HG03378 (cell line): ENCODE data around the gene SLC6A6.

Experiments
- ATAC-seq: cut with Tn5 transposase; IDR thresholded peaks from one replicate; pipeline ENCODE4 v1.9.1; 2021; ENCODE audit warnings: mild to moderate bottlenecking, moderate library complexity; ENCODE audit not compliant: unreplicated experiment

Gene SLC6A6

GRCh38 chr3:14464141-14464465, 61.7 kb downstream of the SLC6A6 start:
- no peak for ATAC-seq

GRCh38 chr3:14464521-14464920, 62.1 kb downstream of the SLC6A6 start:
- no peak for ATAC-seq

GRCh38 chr3:14465425-14465824, 63.0 kb downstream of the SLC6A6 start:
- no peak for ATAC-seq

DNA sequence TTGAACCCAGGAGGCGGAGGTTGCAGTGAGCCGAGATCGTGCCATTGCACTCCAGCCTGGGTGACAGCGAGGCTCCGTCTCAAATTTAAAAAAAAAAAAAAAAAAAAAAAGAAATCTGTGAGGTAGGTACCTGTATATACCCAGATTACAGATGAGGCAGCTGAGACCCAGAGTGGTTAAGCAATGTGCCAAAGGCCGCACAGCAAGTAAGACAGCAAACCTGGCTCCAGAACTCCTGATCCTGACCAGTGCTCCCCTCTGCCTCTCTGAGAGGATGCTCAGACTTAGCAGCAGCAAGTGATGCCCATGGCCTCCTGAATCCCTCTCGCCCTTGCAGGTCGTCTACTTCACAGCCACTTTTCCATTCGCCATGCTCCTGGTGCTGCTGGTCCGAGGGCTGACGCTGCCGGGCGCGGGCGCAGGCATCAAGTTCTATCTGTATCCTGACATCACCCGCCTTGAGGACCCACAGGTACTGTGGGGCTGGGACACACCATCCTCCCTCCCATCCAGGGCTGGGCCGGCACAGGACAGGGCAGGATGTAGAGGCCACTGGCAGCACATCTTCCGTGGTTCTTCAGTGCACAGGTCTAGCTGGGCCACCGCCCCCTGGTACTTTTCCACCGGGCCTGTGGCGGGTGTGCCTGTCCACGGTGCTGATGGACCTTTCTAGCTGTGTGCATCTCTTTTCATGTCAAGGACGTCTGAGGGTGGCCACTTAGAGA, 63.9 kb downstream of the SLC6A6 start:
- ATAC-seq = no peak

DNA sequence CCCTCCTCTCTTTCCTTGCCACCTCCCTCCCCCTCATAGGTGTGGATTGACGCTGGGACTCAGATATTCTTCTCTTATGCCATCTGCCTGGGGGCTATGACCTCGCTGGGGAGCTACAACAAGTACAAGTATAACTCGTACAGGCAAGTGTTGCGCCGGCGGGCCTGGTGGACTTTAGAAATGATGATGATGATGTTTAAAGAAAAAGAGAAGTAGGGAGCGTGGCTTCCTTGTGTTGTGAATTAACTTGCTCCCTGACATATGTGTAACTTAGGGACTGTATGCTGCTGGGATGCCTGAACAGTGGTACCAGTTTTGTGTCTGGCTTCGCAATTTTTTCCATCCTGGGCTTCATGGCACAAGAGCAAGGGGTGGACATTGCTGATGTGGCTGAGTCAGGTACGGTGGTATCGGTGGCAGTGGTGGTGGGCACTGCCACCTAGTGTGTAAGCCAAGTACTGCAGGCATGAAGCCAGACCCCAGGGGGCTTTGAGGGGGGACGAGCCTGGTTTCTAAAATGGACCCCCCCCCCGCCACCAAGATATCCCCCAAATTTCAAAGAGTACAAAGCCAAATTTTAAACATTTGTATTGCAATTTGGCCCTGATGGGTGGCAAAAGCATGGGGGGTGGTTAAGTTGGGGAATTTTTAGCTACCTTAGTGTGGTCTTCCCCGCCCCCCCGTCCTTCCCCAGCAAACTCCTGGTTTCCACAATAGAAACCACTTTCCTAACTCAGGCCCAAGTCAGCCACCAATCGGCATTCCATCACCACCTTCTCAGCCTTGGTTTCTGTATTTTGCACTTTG, 65.6 kb downstream of the SLC6A6 start:
- ATAC-seq = no peak

- ATAC-seq = no peak
Observed at GRCh38 chr3:14468621-14468981, 66.2 kb downstream of the SLC6A6 start.

DNA sequence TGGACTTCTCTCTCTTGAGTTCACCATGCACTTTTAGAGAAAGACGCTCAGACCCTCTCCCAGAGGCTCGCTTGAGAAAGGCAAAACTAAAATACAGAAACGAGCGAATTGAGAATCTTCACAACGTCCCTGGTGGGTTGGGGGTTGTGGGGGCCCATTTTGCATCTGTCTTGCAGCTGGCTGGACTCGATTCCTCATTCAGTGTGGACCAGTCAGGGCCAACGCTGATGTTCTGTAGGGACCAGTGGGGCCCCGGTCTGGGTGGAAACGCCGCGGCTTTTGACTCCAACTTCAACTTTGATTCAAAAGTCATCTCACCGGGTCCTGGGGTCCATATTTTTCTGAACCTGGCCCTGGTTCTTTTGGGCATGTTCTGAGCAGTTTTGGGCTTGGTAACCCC, 68.1 kb downstream of the SLC6A6 start:
- no peak for ATAC-seq

DNA sequence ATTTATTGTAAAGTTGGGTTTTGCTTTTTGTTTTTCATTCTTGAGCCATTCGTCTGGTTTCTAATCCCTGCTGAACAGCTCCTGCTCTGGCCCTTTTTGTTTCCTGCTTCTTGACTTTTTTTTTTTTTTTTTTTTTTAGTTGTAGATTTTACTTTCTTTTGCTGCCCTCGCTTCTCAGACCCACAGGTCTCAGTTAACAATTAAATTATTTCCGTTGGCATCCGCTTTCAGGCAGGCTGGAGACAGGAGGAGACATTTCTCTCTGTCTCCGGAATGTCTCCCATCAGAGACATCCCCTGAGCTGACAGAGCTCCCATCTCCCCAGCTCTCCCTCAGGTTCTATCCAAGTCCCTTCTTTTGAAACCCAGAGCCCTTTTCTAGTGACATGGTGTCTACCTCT, 68.6 kb downstream of the SLC6A6 start:
- no peak for ATAC-seq

- no peak for ATAC-seq
Observed at GRCh38 chr3:14471690-14472089, 69.3 kb downstream of the SLC6A6 start.

DNA sequence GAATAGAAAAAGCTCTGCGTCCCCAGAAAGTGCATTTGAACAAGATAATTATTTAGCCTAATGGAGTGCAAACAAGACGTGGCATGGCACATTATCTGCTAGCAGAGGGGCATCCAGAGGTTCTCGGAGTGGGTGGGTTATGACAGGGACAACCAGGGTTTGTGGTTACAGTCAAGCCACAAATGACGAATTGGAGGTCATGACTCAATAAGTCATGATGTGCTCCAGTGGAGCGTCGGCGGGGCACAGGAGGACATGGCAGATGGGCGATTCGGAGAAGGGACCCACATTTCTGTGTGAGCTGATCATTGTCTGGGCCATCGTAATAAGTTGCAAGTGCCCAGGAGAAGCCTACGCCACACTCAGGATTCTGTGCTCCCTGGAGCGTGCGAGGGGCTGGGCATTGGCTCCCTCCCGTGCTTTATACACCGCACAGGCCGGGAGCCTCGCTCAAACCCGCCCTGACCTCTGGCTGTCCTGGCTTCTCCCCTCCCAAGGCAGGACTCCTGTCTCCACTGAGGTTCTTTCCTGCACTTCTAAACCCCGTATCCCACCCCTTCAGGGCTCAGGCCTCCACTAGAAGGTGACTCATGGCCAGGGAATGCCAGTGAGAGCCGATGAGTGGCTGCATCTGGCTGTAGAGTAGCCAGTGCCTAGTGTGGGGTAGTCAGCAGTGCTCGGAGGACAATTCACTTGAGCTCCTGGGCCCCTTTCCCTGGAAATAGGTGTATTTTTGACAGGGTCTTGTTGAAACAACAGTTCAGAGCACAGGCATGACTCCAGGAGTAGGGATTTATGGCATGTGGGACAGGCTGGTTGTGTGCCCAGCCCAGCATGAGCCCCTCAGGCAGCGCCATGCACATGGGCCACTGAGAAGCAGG, 70.3 kb downstream of the SLC6A6 start:
- no peak for ATAC-seq

- ATAC-seq = no peak
Observed at GRCh38 chr3:14473411-14473891, 71.0 kb downstream of the SLC6A6 start.

GRCh38 chr3:14474363-14475081, 72.1 kb downstream of the SLC6A6 start:
- ATAC-seq = no peak

- ATAC-seq = no peak
Observed at GRCh38 chr3:14475621-14476020, 73.2 kb downstream of the SLC6A6 start.

DNA sequence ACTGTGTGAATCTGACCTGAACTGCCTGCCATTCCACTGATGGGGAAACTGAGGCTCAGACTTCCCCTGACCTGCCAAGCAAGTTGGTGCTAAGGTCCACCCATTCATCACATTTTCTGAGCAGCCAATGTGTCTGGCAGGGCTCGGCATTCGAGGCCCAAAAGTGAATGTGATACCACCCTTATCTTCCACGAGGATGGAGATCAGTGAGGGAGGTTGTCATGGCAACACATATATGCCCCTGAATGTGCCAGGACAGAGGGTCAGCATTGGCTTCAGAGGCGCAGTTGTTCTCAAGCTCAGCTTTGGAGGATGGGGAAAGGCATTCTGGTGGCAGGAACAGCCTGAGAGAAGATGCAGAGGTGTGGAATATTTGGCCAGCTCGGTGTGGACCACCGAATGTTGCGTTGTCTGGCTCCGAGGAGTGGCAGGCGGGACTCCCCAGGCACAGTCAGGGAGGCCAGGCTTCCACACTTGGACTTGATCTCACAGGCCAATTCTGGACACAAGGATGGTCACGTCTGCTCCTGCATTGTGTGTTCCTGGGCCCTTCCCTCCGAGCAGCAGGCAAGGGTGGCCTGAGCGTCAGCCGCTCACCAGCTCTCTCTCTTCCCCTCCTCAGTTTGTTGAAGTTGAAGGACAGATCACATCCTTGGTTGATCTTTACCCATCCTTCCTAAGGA, 74.3 kb downstream of the SLC6A6 start:
- ATAC-seq = no peak

GRCh38 chr3:14477311-14477935, 75.0 kb downstream of the SLC6A6 start:
- ATAC-seq = no peak

DNA sequence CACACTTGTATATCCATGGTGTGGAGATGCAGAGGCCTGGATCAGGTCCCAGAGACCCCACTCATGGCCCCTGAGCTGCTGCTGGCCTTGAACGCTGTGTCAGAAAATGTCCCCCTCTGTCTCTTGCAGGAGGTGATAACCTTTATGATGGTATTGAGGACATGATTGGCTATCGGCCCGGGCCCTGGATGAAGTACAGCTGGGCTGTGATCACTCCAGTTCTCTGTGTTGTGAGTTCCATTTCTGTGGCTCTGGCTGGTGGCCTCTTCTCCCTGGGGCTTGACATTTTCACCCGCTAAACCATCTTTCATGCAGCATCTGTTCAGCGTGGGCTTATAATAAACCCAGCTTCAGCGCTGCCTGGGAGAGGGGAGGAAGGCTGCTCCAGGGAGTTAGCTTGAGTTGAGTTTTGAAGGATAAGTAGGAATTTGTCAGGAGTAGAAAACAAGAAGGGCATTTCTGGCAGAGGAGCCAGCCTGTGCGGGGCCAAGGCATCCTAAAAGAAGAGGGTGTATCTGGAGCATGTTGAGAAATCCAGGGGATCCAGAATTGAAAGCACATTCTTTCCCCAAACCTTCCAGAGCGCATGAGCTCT, 76.6 kb downstream of the SLC6A6 start:
- ATAC-seq = no peak

DNA sequence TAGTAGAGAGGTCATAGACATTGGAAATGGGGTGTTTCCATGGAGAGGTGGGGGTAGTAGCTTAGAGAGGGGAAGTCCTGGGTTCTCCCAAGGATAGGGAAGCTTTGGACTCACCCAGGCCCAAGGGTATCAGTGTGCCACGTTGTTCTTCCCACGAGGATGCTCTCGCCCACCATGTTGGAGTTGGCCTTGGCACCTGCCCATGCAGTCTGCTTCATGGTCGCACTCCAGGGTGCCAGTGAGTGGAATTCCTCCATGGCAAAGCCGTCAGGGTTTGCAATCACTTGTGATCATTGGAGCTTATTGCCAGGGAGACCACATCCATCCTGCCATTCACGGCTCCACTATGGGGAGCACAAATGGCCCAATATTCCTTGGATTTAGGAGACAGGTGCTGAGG, 77.2 kb downstream of the SLC6A6 start:
- ATAC-seq = no peak

DNA sequence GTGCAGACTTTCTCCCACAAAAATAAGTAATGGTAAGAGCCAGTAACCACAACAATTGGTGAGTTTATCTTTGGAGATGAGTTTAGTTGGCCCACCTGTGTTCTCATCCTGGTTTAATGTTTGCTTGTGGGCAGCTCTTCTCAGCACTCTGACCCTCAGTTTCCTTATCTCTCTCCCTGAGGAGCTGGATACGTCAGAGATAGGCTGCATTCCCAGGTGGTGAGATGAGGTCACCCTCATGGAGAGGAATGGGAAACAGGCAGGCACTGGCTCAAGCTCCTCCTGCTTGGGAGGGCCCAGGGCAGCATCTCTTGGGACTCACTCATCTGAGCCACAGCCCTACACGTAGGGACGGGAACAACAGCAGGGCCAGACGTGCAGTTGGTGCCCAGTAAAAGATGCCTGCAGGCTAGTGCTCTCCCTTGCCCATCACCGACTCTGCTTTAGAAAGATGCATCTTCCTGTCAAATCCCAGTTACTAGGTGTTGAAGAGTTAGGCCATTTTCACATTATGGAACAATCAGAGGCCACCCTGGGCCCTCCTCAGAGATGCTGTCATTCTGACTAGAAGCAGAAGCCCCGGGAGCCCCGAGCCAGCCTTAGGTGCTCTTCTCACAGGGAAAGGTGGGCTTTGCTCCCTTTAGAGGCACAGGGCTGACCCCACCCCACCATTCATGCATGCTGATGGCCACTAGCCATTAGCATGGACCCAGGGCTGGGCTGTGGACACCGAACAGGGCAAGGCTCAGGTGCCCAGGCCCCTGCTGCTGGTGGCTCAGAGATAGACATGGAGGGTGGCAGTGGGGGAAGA, 78.0 kb downstream of the SLC6A6 start:
- ATAC-seq = no peak
